ENCODE measurements around the gene PTPN13.

GRCh38 chr4:86592553-86593249 lies 1.4 kb upstream of the PTPN13 start:
- TF ChIP-seq CTCF (IDR thresholded peaks at IDR 0.05; ENCODE audit: borderline replicate concordance, extremely low read depth, low read length, poor library complexity, severe bottlenecking) (no peak), EZH2 (IDR thresholded peaks at IDR 0.05; ENCODE audit: borderline replicate concordance, low read depth, low read length, severe bottlenecking) (no peak)
